Hematopoietic multipotent progenitor cell treated with erythropoietin and hydrocortisone succinate and interleukin-3 and kit ligand, for 8 days (in vitro differentiated cells): Measurements from ENCODE around the gene CACNB4.
"Not testable (repeated sequence)": the region's sequence is repeated elsewhere in the genome, so short reads cannot be mapped to it uniquely, and the experiment has no call there.

Experiments used
- DNase-seq: peaks from one replicate; pipeline ENCODE4 v3.0.0-alpha.2; 2015

CACNB4 gene

DNA sequence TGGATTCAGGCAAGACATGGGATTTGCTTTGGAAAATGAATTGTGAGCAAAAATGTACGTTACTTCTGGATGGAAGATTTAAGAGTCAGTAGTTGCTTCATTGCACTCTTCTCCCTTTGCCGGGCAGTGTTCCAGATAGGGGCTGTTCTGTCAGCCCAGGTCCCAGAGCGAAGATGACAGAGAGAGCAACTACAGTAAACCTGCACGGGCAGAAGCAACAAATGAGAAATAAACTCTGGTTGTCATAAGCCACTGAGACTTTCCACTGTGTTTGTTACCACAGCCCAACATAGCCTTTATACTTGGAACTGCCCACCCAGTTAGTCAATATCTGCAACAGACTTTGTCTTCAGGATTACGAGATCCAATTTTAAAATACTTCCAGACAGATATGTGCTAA is 83.3 kb downstream of the CACNB4 start:
- no peak for DNase-seq

DNA sequence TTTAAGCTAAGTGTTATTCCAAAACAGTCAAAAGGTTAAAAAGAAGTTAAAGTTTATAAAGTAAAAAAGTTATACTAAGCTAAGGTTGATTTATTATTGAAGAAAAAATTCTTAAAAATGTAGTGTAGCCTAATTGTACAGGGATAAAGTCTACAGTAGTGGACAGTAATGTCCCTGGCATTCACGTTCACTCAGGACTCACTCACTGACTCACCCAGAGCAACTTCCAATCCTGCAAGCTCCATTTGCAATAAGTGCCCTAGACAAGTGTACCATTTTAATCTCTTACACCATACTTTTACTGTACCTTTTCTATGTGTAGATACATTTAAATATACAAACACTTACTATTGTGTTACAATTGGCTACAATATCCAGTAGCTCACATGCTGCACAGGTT is 86.1 kb downstream of the CACNB4 start:
- DNase-seq: no peak

DNA sequence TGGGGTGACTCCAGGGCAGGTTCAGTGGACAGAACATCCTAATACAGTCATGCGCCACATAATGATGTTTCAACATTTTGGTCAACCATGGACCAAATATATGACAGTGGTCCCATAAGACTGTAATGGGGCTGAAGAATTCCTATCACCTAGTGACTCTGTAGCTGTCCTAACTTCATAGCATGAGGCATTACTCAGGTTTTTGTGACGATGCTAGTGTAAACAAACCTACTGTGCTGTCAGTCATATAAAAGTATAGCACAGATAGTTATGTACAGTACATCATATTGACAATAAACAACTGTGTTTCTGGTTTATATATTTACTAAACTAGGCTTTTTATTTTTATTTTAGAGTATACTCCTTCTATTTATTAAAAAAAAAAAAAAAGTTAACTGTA is 87.1 kb downstream of the CACNB4 start:
- DNase-seq: no peak

DNA sequence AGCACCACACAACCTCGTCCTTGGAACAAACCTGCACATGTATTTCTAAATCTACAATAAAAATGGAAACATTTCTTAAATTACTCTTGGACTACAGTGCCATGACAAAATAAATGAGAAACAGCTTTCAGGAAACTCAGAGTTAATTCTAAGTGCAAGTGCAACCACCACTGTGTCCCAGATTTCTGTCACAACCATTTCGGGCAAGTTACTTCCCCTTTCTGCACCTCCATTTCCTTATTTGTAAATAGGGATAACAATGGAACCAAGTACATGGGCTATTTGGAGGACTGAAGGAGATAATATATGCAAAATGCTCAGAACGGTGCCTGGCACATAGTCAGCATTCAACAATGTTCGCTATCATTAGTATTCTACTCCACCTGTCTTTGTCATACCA is 93.2 kb downstream of the CACNB4 start:
- no peak for DNase-seq

- DNase-seq: not testable (repeated sequence)
Observed at GRCh38 chr2:152003283-152003682, 95.6 kb downstream of the CACNB4 start.

GRCh38 chr2:151999053-151999452 is 99.8 kb downstream of the CACNB4 start:
- peak; percentile 67 for DNase-seq

- no peak for DNase-seq
Observed at GRCh38 chr2:151996243-151997003, 102.4 kb downstream of the CACNB4 start.

- no peak for DNase-seq
Observed at GRCh38 chr2:151995161-151995557, 103.7 kb downstream of the CACNB4 start.

- not testable (repeated sequence) for DNase-seq
Observed at GRCh38 chr2:151994178-151994577, 104.7 kb downstream of the CACNB4 start.

DNA sequence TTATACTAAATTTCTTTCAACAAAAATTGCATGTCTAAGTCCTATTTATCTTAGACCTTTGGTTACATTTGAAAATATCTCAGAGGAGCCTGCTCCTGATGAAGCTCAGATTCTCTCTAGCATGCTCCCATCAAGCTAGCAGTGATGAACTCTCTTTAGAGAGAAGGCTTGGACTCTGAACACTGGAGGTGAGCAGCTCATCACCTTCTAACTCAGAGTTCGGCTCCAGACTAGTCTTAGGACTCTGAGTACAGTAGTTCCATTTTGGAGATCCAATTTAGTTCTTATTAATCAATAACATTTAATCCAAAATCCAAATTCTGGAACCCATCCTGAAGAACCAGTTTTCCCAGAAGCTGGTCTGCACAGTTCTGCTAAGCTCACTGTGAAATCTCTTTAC is 107.8 kb downstream of the CACNB4 start:
- DNase-seq: no peak

DNA sequence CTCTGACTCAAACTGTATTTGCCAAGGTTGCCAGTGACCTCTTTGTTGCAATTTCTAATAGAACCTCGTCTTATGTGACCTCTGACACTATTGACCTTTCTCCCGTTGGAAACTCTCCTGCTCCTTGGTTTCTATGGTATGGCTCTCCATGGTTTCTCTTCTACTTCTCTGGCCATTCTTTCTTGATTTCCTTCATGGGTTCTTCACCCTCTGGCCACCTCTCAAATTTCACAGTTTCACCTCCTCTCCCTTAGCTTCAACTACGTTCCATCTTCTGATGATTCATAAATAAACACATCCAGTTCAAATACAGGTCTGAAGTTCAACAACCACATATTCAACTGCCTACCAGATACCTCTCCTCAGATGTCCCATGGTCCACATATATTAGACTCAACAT is 109.5 kb downstream of the CACNB4 start:
- no peak for DNase-seq

DNA sequence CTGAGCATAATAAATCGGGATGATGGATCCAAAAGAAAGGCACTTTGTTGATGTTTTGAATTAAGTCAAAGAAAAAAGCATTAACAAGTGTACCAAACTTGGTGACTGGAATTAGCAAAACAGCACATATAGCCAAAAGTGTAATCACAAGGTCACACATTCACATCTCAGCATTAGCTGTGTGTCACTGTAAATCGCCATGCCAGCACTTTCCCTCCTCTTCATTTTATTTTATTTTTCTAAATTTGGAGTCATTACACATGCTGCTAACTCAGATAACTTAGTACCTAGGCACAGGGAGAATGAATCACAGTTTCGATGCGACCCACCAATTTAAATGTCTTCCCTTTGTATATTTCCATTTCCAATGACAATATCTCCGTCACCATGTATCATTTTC is 111.4 kb downstream of the CACNB4 start:
- DNase-seq: no peak

DNA sequence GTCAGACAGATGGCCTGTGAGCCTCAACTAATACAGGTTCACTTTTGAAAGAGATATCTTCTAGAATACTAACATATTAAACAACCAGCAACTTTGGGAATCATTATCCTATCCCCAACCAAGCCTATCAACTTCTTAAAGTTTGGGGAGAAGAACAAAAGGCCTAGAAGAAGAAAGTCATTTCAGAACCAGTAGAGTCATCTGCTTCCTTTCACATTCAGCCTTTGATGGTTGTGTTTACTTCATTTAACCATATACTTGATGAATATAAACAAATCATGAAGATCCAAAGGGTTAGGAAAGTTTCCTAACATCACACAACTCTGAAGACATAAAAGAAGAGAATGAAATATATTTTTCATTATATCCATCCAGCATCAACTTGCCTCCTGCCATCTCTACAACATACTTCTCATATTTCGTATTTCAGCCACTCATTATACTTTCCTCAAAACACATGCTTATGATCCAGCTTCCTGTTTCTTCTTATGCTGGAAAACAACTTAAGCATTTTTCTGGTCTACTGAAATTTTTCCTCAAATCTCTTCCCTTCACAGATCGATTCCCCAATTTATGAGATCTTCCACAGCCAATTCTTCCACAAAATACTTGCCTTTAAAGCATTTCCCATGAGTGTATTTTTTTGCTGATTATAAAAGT is 114.3 kb downstream of the CACNB4 start:
- DNase-seq: no peak

- no peak for DNase-seq
Observed at GRCh38 chr2:151983221-151983620, 115.6 kb downstream of the CACNB4 start.

- no peak for DNase-seq
Observed at GRCh38 chr2:151981886-151982285, 117.0 kb downstream of the CACNB4 start.

DNA sequence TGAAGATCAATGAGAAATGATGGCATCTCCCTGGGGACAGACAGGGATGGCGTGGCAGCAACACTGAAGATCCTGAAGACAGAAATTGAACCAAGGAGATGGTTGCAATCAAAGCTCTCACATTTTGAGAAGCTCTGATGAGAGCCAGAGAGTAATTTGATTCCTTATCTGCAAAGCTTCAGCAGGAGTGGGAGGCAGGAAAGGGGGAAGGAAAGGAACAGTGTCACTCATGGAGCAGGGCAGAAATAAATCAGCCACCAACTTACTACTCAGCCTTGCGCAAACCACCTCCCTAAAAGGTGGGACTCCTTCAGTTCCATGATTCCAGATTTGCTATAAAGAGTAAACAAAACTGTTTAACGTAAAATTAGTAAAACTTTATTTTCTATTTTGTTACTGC is 119.2 kb downstream of the CACNB4 start:
- no peak for DNase-seq

DNA sequence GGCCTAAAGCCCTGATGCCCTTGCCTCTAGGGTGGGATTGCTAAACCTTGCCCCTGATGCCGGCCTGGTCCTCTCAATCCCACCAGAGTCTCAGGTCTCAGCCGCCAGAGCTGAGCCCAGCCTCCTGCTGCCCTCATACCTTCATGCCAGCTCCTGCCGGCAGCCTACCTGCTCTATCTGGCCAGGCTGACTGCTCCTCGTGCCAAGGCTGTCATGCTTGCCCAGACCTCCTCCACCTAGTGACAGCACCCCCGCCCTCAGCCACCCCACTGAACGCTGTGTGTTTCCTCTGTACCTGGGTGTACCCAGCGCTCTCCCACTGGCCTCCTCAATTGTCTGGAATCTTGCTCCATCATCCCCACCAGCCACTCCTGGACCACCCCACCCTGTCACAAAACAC is 120.1 kb downstream of the CACNB4 start:
- DNase-seq: no peak

DNA sequence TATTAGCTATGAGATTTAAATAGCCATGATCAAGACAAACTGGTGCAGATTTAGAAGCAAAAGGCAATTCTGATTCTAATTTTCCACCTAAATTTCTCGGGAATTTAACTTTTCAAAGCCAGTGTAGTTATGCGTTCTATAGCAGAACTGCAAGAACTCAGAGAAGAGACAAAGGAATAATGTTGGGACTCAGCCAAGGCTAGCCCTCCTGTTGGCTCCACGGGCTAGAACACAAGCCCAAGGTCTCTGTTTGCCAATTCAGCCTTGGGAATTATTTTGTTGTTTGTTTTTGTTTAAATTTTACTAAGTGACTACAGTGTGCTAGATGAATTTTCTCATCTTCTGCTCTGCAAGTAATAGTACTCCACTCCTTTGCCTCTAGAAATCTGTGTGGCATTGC is 121.2 kb downstream of the CACNB4 start:
- no peak for DNase-seq

DNA sequence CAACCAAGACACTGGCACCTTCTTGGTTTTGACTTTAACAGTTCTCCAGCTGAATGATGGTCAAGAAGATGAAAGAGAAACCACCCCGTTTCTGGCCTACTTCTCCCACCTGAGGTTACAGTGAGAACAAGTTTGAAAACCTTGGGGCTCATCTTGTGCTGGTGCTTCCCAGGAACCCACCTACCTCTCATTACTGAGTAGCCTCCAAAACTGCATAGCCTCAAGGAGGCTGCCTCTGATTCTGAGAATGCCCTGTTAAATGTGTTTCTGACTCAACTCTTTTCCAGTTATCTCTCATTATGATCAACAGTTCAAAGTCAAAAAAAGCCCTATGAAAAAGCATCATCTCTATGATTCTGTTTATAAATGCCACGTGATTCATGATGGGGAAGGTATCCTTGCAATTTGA is 121.9 kb downstream of the CACNB4 start:
- DNase-seq: no peak

DNA sequence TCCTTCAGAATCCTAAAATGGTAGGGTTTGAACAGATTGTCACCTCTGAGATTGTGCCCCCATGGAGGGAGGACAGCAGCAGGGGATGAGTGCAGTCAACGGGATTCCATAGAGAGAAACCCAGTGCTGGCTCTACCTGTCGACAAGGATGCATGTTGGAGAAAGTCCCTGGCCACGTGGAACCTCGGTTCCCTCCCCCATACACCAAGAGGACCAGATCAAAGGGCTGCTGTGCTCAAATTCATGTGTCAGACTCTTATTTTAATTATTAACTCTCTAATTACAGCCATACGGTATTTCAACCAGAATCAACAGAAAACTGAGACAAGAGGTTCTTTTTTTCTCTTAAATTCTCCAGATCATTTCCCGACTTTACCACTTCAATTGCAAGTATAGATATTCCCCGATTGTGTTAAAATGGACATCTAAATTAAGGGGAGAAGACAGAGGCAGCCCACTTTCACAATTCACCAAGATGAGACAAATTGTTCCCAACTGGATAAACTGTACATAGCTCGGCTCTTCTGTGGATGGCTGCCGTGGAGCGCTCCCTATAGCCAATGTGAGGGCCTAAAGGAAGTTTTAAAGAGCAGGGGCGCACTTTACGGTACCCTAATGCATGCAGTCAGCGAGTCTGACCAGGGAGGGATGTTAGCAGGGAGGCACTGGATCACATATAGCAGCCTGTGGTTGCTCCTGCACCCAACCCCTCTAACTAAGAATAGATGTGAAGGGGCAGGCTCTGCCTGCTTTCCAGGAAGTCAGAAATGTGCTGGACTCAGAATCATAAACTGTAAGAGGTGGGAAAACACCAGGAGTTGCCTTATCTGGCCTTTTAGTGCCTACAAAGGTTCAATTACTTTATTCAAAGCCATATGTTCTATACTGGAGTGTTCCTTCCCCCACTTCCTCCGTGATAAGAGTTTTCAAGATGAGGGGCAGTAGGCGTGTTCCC is 123.1 kb downstream of the CACNB4 start:
- DNase-seq: no peak

DNA sequence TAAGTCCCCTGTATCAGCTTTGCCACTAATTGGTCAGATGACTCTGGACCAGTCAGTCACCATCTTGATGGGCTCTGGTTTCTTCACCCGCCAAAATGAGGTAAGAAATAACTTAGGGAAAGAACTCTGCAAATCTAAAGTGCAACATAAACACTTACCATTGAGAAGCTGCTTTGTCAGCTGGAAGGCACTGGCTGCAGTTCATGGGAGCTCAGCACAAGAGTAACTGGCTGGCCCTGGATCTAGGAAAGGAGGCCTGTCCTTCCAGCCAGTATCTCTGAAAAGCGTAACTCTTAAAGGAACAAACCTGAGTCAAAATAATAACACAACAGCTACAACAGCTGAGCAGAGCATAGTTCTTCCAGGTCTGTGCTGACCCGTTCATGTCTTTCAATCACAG is 123.9 kb downstream of the CACNB4 start:
- DNase-seq: no peak

DNA sequence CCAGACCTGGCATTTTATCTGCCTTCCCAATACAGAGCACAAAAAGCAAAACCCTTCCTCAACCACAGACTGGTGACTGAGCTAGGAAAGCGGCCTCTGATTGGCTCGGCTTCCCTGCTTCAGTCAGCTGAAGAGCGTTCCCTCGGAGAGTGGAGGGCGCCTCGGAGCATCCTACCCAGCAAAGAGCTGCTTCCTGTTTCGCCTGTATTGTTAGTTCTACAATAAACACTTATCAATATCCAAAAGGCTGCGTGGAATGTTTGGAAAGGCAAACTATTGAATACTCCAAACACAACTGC is 125.0 kb downstream of the CACNB4 start:
- DNase-seq: no peak

DNA sequence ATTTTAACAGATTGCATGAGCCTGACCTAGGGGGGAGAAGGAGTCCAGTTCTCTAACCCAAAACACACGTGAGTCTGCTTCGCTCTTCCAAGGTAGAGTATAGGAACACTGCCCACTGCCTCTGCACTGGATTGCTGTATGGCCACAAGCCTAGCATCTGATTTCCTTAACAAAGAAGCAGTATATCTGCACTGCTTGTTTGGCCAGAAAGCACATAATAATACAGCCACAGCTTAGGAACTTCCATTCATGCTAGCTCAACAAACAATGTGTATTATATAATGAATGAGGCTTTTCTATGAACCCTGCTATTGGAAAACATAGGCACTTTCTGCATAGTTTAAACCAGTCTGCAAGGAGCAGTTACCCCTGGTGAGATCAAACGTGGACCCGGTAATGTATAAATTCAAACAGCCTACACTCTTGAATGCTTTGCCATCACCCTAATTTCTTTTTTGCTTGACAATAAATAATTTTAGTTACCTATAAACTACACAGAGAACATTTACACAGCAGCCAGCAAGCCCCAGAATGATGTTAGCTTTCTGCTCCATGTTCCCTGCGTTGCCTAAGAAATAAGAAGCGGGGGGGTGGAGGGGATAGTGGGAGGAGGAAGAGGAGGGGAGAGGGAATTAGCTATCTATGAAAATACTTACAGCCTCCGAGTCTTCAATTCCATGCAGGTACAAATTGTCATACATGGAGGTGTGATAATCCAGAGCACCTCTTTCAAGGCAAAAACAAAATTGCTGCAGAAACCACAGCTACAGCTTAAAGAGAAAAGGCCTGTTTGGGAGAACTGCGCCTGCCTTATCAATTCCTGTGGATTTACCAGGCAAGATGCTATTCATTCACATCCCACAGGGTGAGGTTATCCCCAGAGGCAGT is 125.6 kb downstream of the CACNB4 start:
- no peak for DNase-seq
